Keratinocyte (primary cell): ENCODE results near the gene LBHD1. TPM values are rescaled to one million over a fixed set of nuclear protein-coding genes. Genes with fewer than 3 reads are reported as not detected.

Experiments used
- DNase-seq: peaks from one replicate; pipeline ENCODE4 v3.0.0-alpha.2; 2011; ENCODE audit warnings: low read depth, missing footprints, low spot score
- FAIRE-seq: peaks from 2 replicates; lab custom pipeline; 2011; peaks lifted over from hg19 to GRCh38; lab: Jason Lieb, UNC
- H2AFZ ChIP-seq: 2 replicates; pipeline ENCODE4 v1.6.0; 2012; ENCODE audit warnings: low read length, control low read depth, inconsistent platforms; ENCODE audit not compliant: control insufficient read depth
- H3K27ac ChIP-seq: 2 replicates; pipeline ENCODE4 v1.5.1; 2011; ENCODE audit warnings: low read length; ENCODE audit not compliant: control insufficient read depth, insufficient read depth
- H3K27me3 ChIP-seq: 3 replicates; pipeline ENCODE4 v1.6.0; 2011; ENCODE audit warnings: low read length; ENCODE audit not compliant: control insufficient read depth, insufficient read depth; ENCODE audit errors: extremely low read depth
- H3K36me3 ChIP-seq, 2 experiments: 2 replicates in 1 of 2; 3 replicates in 1 of 2; pipeline ENCODE4 v1.5.1; 2011; ENCODE audit warnings: low read length in 2 of 2, mild to moderate bottlenecking in 1 of 2; ENCODE audit not compliant: control insufficient read depth in 2 of 2, insufficient read depth in 2 of 2; ENCODE audit errors: extremely low read depth in 1 of 2
- H3K4me1 ChIP-seq: 3 replicates; pipeline ENCODE4 v1.5.1; 2011; ENCODE audit warnings: low read length; ENCODE audit not compliant: control insufficient read depth, insufficient read depth; ENCODE audit errors: extremely low read depth
- H3K4me2 ChIP-seq: 3 replicates; pipeline ENCODE4 v1.6.0; 2011; ENCODE audit warnings: low read depth, low read length; ENCODE audit not compliant: control insufficient read depth, insufficient read depth; ENCODE audit errors: extremely low read depth
- H3K4me3 ChIP-seq, 3 experiments: fragments of 200-600 bp in 1 of 3; sonication (generic) in 1 of 3; 2 replicates in 2 of 3; 3 replicates in 1 of 3; pipeline ENCODE4 v1.5.1; 2011 to 2016; ENCODE audit warnings: low read length in 3 of 3, mild to moderate bottlenecking in 3 of 3, control low read depth in 2 of 3, inconsistent platforms in 1 of 3, low read depth in 1 of 3, mixed read lengths in 1 of 3, mixed run types in 1 of 3, moderate library complexity in 1 of 3; ENCODE audit not compliant: control insufficient read depth in 2 of 3, insufficient read depth in 2 of 3; ENCODE audit errors: extremely low read depth in 1 of 3
- H3K79me2 ChIP-seq: 2 replicates; pipeline ENCODE4 v1.6.0; 2012; ENCODE audit warnings: low read length; ENCODE audit not compliant: control insufficient read depth, insufficient read depth
- H3K9ac ChIP-seq: 3 replicates; pipeline ENCODE4 v1.6.0; 2011; ENCODE audit warnings: low read length; ENCODE audit not compliant: control insufficient read depth, insufficient read depth; ENCODE audit errors: extremely low read depth
- H3K9me1 ChIP-seq: 3 replicates; pipeline ENCODE4 v1.6.0; 2011; ENCODE audit warnings: low read length; ENCODE audit not compliant: control insufficient read depth, insufficient read depth; ENCODE audit errors: extremely low read depth
- H3K9me3 ChIP-seq: 2 replicates; pipeline ENCODE4 v1.5.1; 2012; ENCODE audit warnings: low read depth, low read length; ENCODE audit not compliant: control insufficient read depth
- H4K20me1 ChIP-seq: 3 replicates; pipeline ENCODE4 v1.6.0; 2011; ENCODE audit warnings: low read length; ENCODE audit not compliant: control insufficient read depth, insufficient read depth; ENCODE audit errors: extremely low read depth
- CTCF ChIP-seq, 3 experiments: IDR thresholded peaks in 1 of 3; conservative IDR thresholded peaks in 1 of 3; optimal IDR thresholded peaks in 1 of 3; 2 replicates in 2 of 3; 3 replicates in 1 of 3; pipeline versions ENCODE3 to v1.5.1; 2011; ENCODE audit warnings: low read length in 3 of 3, mild to moderate bottlenecking in 3 of 3, moderate library complexity in 2 of 3, control low read depth in 1 of 3, inconsistent platforms in 1 of 3; ENCODE audit not compliant: insufficient read depth in 2 of 3; ENCODE audit errors: extremely low read depth in 1 of 3
- EZH2 ChIP-seq: IDR thresholded peaks from one replicate; pipeline ENCODE4 v1.6.1; 2012; ENCODE audit warnings: inconsistent platforms, mild to moderate bottlenecking, low read length, moderate library complexity
- dilution Hi-C: fragments of 300-500 bp; cut with MboI; formaldehyde crosslinking; loops from one replicate; pipeline ENCODE4 v1.7.0; 2020; ENCODE audit warnings: low sequenced_read_pairs; ENCODE audit not compliant: extremely low pct_ligation_motif_present
- polyA plus RNA-seq, 5 experiments: library from polyadenylated mRNA; depleted of rRNA in 3 of 5; stranded (reverse) in 3 of 5; stranded (forward) in 1 of 5; unstranded in 1 of 5; fragments of >200 nt; gene quantifications; 1 replicate in 1 of 5; 2 replicates in 3 of 5; 3 replicates in 1 of 5; pipeline versions ENCODE4 v1.2.1 to v1.2.3, GENCODE V29; 2011 to 2012; ENCODE audit warnings: missing spikeins in 2 of 5, low read depth in 1 of 5, low replicate concordance in 1 of 5

LBHD1 gene
- polyA plus RNA-seq, 1 donor (not counting 4 experiments of a cell fraction or from before 2014, with no cell fraction given): 4.9 TPM

GRCh38 chr11:62632492-62632891 is 39.6 kb downstream of the LBHD1 start:
- H3K4me3 ChIP-seq: no peak overlapping the region
- H3K36me3 ChIP-seq: peaks cover 47 to 71% of the 10 kb centered on the region in 2 experiments
- peaks cover 3% of the 10 kb centered on the region for H4K20me1 ChIP-seq
- TF ChIP-seq EZH2: no peak
- H3K27me3 ChIP-seq: no peaks in the 10 kb centered on the region
- no peaks in the 10 kb centered on the region for H3K4me1 ChIP-seq
- no peak overlapping the region for H2AFZ ChIP-seq
- no peak for FAIRE-seq
- dilution Hi-C loops: no loop called here
- no peak overlapping the region for H3K4me2 ChIP-seq
- peaks cover 1% of the 10 kb centered on the region for H3K79me2 ChIP-seq
- no peaks in the 10 kb centered on the region for H3K9me3 ChIP-seq
- no peak overlapping the region for H3K9ac ChIP-seq
- no peaks in the 10 kb centered on the region for H3K9me1 ChIP-seq
- no peak for DNase-seq
- H3K27ac ChIP-seq: no peak overlapping the region

- H4K20me1 ChIP-seq: peaks cover 3% of the 10 kb centered on the region
- dilution Hi-C loops: no loop called here
- no peak overlapping the region for H3K27ac ChIP-seq
- H3K9me1 ChIP-seq: no peaks in the 10 kb centered on the region
- DNase-seq (no peak), FAIRE-seq (no peak)
- H3K9me3 ChIP-seq: no peaks in the 10 kb centered on the region
- H3K4me3 ChIP-seq: no peak overlapping the region
- no peak overlapping the region for H3K9ac ChIP-seq
- no peak overlapping the region for H2AFZ ChIP-seq
- no peaks in the 10 kb centered on the region for H3K27me3 ChIP-seq
- H3K4me2 ChIP-seq: no peak overlapping the region
- no peaks in the 10 kb centered on the region for H3K4me1 ChIP-seq
- peaks cover 1% of the 10 kb centered on the region for H3K79me2 ChIP-seq
- no peak for TF ChIP-seq EZH2
- TF ChIP-seq CTCF (optimal IDR thresholded peaks at IDR 0.05 in 1 of 3, IDR thresholded peaks at IDR 0.05 in 1 of 3, conservative IDR thresholded peaks at IDR 0.05 in 1 of 3; ENCODE audit: extremely low read depth in 1 of 3, insufficient read depth in 2 of 3, low read length in 3 of 3): peak in 2 of 3 experiments; percentile 25 to 40
- H3K36me3 ChIP-seq: peaks cover 48 to 69% of the 10 kb centered on the region in 2 experiments
These were observed 44.4 kb downstream of the LBHD1 start for GRCh38 chr11:62627713-62628112.

GRCh38 chr11:62622476-62623089 is 49.5 kb downstream of the LBHD1 start:
- dilution Hi-C loops: no loop called here
- FAIRE-seq (no peak), DNase-seq (no peak)
- Histone ChIP-seq H3K79me2 (no peaks in the 10 kb centered on the region), H3K36me3 (peaks cover 16 to 25% of the 10 kb centered on the region in 2 experiments), H3K9me3 (no peaks in the 10 kb centered on the region), H3K4me2 (peak overlapping the region; percentile 50), H4K20me1 (no peaks in the 10 kb centered on the region), H3K4me1 (peaks cover 25% of the 10 kb centered on the region), H2AFZ (peak overlapping the region; percentile 36), H3K27ac (peak overlapping the region; percentile 95), H3K27me3 (no peaks in the 10 kb centered on the region), H3K9ac (peak overlapping the region; percentile 85), H3K9me1 (no peaks in the 10 kb centered on the region), H3K4me3 (no peak overlapping the region)
- TF ChIP-seq CTCF (optimal IDR thresholded peaks at IDR 0.05 in 1 of 3, IDR thresholded peaks at IDR 0.05 in 1 of 3, conservative IDR thresholded peaks at IDR 0.05 in 1 of 3; ENCODE audit: extremely low read depth in 1 of 3, insufficient read depth in 2 of 3, low read length in 3 of 3) (no peak), EZH2 (no peak)
